Epithelial cell of esophagus (primary cell): ENCODE results near the gene SLC22A2.

Experiments
- DNase-seq: peaks from one replicate; pipeline ENCODE4 v3.0.0; 2010; ENCODE audit warnings: low read depth
- H3K4me3 ChIP-seq: 2 replicates; pipeline ENCODE4 v1.5.1; 2011; ENCODE audit warnings: mild to moderate bottlenecking, low read length, control low read depth
- TF ChIP-seq, protein P1 (sequence below): IDR thresholded peaks from 2 replicates; pipeline ENCODE4 v1.5.1; 2011; ENCODE audit warnings: low read depth, mild to moderate bottlenecking, low read length, control low read depth, inconsistent platforms; ENCODE audit not compliant: insufficient read depth; ENCODE audit errors: missing control alignments

Gene SLC22A2

DNA sequence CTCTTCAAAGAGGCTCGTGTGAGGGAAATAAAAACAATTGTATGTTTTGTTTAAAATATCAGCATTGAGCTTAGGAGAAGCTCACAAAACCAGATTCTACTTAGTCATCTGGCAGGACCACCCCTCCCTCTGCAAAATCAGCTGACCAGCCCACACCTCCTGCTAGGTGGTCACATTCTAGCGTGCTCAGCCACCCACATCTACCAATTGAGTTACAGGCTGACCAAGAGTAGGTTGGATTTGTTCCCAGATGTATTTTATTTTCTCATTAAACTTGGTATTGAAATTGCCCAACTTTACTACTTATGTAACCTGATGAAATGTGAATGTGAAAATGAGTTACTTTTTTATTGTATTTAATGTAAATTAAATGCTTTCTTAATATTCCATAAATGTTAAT, 56.2 kb downstream of the SLC22A2 start:
- H3K4me3 ChIP-seq: no peak overlapping the region
- no peak for DNase-seq
- TF ChIP-seq, protein P1, sequence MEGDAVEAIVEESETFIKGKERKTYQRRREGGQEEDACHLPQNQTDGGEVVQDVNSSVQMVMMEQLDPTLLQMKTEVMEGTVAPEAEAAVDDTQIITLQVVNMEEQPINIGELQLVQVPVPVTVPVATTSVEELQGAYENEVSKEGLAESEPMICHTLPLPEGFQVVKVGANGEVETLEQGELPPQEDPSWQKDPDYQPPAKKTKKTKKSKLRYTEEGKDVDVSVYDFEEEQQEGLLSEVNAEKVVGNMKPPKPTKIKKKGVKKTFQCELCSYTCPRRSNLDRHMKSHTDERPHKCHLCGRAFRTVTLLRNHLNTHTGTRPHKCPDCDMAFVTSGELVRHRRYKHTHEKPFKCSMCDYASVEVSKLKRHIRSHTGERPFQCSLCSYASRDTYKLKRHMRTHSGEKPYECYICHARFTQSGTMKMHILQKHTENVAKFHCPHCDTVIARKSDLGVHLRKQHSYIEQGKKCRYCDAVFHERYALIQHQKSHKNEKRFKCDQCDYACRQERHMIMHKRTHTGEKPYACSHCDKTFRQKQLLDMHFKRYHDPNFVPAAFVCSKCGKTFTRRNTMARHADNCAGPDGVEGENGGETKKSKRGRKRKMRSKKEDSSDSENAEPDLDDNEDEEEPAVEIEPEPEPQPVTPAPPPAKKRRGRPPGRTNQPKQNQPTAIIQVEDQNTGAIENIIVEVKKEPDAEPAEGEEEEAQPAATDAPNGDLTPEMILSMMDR: no peak

DNA sequence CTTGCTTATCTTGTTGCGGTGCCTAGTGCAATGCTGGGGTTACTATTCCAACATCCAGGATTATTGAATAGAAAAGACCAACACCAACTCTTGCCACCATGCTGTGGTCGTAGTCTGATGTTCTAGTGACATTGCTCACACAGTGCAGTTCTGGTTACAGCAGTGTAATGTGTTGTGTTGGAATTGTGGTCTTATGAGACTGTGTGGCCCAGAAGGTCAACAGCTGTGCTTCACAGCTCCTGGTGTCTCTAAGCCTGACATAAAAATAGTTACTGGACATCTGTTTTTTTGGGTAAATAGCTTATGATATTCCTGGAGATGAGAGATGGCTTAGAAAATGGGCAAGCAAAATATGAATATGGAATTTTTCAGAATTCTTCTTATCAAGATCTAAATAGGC, 57.6 kb downstream of the SLC22A2 start:
- no peak overlapping the region for H3K4me3 ChIP-seq
- DNase-seq: no peak
- TF ChIP-seq, protein P1: no peak

DNA sequence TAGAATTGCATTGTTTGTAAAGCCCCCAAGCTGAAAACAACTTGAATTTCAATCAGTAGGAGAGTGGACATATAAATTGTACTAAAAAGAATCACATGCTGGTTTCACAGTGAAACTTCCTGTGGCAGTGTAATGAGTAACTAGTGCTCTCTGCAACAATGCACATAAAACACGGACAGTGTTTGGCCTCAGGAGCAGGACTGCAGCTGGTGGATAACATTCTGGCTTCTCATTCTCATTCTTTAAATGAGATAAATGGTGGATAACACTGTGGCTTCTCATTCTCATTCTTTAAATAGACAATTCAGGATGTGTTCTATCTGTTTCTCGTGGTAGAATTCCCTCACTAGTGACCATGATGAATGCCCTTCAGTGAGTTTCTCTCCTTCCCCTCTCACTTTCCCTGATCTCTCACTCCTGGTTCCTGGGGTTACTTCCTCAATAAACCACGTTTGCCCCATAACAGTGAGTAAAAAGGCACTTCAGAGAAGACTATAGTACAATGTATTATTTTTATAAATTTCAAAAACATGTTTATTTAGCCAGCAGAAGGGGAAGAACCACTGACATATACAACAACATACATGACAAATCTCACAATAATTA, 59.9 kb downstream of the SLC22A2 start:
- no peak overlapping the region for H3K4me3 ChIP-seq
- DNase-seq: no peak
- TF ChIP-seq, protein P1: no peak

DNA sequence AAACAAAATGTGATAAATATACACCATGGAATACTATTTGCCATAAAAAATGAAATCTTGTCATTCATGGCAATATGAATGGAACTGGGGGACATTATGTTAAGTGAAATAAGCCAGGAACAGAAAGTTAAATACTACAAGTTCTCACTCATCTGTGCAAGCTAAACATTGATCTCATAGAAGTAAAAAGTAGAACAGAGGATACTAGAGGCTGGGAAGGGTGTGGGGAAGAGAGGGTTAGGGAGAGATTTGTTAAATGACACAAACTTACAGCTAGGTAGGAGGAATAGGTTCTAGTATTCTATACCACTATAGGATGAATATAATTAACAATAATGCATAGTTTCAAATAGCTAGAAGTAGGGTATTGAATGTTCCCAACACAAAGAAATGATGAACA, 61.0 kb downstream of the SLC22A2 start:
- no peak overlapping the region for H3K4me3 ChIP-seq
- TF ChIP-seq, protein P1: no peak
- no peak for DNase-seq

DNA sequence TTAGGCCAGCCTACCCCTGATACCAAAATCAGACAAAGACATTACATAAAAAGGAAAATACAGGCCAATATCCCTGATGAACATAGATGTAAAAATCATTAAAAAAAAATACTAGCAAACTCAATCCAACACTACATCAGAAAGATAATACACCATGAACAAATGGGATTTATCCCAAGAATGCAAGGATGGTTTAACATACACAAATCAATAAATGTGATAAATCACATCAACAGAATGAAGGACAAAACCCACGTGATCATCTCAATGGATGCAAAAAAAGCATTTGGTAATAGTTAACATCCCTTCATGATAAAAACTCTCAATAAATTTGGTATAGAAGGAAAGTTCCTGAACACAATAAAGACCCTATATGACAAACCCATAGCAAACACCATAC, 63.8 kb downstream of the SLC22A2 start:
- H3K4me3 ChIP-seq: no peak overlapping the region
- TF ChIP-seq, protein P1: no peak
- no peak for DNase-seq

DNA sequence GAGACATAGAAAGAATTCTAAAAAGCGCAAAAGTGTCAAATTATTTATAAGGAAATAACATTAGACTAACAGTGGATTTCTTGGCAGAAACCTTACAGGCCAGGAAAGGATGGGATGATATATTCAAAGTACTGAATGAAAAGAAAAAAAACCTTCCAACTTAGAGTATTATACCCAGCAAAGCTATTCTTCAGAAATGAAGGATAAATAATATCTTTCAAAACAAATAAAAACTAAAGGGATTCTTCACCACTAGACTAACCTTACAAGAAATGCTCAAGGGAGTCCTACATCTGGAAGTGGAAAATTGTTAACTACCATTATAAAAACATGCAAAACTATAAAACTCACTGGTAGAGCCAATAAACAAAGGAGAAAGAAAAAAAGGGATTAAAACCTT, 65.8 kb downstream of the SLC22A2 start:
- DNase-seq: no peak
- TF ChIP-seq, protein P1: no peak
- H3K4me3 ChIP-seq: no peak overlapping the region

DNA sequence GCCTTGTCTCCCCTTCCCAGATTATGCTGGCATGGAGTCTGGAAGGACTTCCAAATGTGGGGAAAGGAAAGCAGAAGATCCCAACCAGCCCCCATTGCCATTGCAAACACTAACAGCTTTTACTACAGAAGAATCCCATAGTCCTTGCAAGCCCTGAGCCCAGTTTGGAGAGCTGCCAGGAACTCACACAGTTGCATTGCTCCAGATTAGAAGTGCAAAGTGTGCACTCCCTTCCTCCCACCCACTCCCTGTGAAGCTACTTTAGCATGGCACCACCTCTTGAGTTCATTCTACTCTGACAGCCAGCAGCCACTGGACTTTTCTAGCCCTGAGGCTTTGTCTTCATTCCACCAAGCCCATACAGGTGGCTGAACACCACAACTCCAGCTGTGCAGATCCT, 67.6 kb downstream of the SLC22A2 start:
- TF ChIP-seq, protein P1: no peak
- no peak for DNase-seq
- no peak overlapping the region for H3K4me3 ChIP-seq
